ENCODE measurements around the gene SLC34A3. TPM values are rescaled to one million over a fixed set of nuclear protein-coding genes. Genes with fewer than 3 reads are reported as not detected.

SLC34A3 gene
- total and polyA plus RNA-seq, 9 donors, result 0.15 to 0.46 TPM; not detected in 7

DNA sequence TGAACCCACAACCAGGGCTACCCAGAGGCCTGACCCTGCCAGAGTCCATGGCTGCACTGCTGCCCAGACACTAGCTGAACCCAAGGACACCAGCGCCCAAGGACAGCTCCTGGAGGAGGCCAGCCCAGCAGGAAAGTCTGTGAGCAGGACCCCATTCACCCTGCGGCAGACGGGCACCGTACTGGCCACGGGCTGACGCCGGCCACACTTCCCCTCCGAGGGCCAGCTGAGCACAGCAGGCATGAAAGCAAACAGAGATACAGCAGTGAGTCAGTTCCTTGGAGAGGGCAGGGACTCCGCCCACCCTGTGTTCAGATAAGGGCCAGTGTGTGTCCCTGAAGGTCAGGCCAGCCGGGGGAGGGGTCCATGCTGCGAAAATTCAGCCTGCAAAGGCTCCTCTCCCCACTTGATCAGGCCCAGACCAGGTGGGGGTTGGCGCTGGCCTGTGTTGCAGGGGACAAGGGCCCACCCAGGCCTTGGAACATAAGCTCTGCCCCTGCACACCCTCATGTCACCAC lies 11.9 kb upstream of the SLC34A3 start:
- H3K4me3 ChIP-seq, result no peak overlapping the region
- peaks cover 11% of the 10 kb centered on the region for H3K4me1 ChIP-seq (ENCODE audit: insufficient read depth)
- TF ChIP-seq, protein P1, sequence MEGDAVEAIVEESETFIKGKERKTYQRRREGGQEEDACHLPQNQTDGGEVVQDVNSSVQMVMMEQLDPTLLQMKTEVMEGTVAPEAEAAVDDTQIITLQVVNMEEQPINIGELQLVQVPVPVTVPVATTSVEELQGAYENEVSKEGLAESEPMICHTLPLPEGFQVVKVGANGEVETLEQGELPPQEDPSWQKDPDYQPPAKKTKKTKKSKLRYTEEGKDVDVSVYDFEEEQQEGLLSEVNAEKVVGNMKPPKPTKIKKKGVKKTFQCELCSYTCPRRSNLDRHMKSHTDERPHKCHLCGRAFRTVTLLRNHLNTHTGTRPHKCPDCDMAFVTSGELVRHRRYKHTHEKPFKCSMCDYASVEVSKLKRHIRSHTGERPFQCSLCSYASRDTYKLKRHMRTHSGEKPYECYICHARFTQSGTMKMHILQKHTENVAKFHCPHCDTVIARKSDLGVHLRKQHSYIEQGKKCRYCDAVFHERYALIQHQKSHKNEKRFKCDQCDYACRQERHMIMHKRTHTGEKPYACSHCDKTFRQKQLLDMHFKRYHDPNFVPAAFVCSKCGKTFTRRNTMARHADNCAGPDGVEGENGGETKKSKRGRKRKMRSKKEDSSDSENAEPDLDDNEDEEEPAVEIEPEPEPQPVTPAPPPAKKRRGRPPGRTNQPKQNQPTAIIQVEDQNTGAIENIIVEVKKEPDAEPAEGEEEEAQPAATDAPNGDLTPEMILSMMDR (IDR thresholded peaks at IDR 0.05), result no peak
- TF ChIP-seq POLR2A (IDR thresholded peaks at IDR 0.05) (no peak), EP300 (IDR thresholded peaks at IDR 0.05) (no peak)
- H3K9me3 ChIP-seq, result no peaks in the 10 kb centered on the region
- DNase-seq, result no peak
- intact Hi-C loops (cut with DNase I), result no loop called here
- 25 to 35% (median 28%) methylated on average over 12 of the region's 12 CpGs for WGBS, 3 donors
- H3K27ac ChIP-seq, result no peak overlapping the region
- no peaks in the 10 kb centered on the region for H3K27me3 ChIP-seq
- H3K36me3 ChIP-seq, result no peaks in the 10 kb centered on the region

DNA sequence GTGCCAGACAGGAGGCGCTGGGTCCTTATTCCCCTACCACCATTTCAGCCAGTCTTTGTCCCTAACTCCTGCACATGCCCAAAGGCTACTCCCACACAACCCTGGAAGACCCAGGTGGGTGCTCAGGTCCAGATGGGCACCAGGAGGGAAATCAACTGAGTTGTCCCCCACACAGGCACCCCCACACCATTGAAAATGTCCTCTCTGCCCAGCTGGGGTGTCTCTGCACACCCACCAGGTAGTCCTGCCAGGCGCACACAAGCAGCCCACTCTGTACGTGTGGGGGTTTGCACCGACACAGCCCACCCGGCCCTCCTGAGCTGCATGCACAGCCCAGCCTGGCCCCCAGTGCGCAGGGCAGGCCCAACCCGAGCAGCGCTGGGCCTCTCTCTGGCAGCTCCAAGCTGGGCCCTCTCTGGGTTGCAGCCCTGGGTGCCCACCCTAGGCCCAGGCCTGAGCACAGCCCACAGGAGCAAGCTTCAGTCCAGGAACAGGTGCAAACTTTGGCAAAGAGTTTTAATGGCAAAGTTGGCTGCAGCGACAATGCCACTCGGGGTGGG lies 10.9 kb upstream of the SLC34A3 start:
- 81 to 89% (median 86%) methylated on average over 10 of the region's 10 CpGs for WGBS, 3 donors
- no peak for DNase-seq
- Histone ChIP-seq H3K36me3 (no peaks in the 10 kb centered on the region), H3K27ac (no peak overlapping the region), H3K27me3 (no peaks in the 10 kb centered on the region), H3K4me1 (ENCODE audit: insufficient read depth) (peaks cover 11% of the 10 kb centered on the region), H3K4me3 (no peak overlapping the region), H3K9me3 (no peaks in the 10 kb centered on the region)
- intact Hi-C loops (cut with DNase I), result loop anchor here in 1 of 4 donors (10.0 kb wide), 1 partner anchor 435 kb away; no protein-coding TSS in a partner anchor
- TF ChIP-seq POLR2A (IDR thresholded peaks at IDR 0.05) (no peak), EP300 (IDR thresholded peaks at IDR 0.05) (no peak)
- TF ChIP-seq, protein P1 (IDR thresholded peaks at IDR 0.05), result no peak

DNA sequence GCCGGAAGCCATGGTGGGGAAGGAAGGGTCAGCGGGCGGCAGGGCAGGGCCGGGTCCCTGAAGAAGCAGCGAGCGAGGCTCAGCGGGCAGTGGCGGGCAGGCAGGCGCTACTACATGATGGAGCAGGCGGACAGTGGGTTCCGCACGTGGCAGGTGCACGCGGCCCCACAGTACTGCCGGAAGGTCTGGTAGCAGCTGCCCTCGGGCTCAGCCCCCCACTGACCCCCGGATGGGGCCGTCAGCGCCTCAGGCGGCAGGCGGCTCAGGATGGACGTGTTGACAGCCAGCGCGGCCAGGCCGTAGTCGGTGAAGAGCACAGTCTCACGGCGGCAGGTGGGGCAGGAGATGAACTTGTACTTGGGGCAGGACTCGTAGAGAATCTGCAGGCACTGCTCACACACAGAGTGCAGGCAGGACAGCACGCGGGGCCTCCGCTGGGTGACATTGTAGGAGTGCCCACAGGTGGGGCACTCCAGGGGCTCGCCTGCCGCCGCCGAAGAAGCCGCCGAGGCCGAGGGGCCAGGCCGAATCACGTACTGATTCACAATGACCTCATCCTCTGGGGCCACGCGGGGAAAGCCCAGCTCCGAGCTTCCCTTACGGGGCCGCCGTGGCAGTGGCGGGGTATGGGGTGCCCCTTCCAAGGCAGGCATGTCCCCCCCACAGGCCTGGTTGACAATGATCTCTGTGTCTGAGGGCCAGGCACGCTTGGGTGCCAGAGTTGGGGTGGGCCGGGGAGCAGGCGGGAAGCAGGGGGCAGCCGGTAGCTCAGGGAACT lies 10.2 kb upstream of the SLC34A3 start:
- H3K27me3 ChIP-seq, result no peaks in the 10 kb centered on the region
- peaks cover 11% of the 10 kb centered on the region for H3K4me1 ChIP-seq (ENCODE audit: insufficient read depth)
- WGBS, 3 donors, result 84 to 91% (median 90%) methylated on average over 50 to 52 of the region's 52 CpGs
- H3K36me3 ChIP-seq, result no peaks in the 10 kb centered on the region
- TF ChIP-seq EP300 (IDR thresholded peaks at IDR 0.05) (no peak), POLR2A (IDR thresholded peaks at IDR 0.05) (no peak)
- TF ChIP-seq, protein P1 (IDR thresholded peaks at IDR 0.05), result no peak
- H3K9me3 ChIP-seq, result no peaks in the 10 kb centered on the region
- H3K4me3 ChIP-seq, result no peak overlapping the region
- no peak overlapping the region for H3K27ac ChIP-seq
- intact Hi-C loops (cut with DNase I), result loop anchor here in 1 of 4 donors (10.0 kb wide), 1 partner anchor 436 kb away; no protein-coding TSS in a partner anchor
- DNase-seq, result no peak

DNA sequence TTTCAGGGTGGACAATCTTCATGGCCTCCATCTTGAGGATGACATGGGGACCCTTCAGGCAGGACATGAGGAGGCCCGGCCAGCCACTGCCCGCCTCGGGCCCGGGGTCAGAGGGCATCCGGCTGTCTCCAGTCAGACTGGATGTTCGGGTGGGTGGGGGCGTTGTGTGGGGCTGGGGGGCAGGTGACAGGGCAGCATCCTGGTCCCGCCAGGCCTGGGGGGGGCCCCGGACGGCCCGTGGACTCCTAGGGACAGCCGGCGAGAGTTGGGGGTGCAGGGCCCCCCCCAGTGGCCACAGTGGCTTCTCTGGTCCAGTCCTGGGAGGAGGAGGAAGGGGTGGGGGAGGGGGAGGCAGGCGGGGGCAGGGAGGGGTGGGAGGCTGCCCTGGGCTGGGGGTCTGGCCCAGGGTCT lies 9.6 kb upstream of the SLC34A3 start:
- no peaks in the 10 kb centered on the region for H3K9me3 ChIP-seq
- TF ChIP-seq POLR2A (IDR thresholded peaks at IDR 0.05) (no peak), EP300 (IDR thresholded peaks at IDR 0.05) (no peak)
- TF ChIP-seq, protein P1 (IDR thresholded peaks at IDR 0.05), result no peak
- 56 to 80% (median 67%) methylated on average over 3 to 14 of the region's 14 CpGs for WGBS, 3 donors
- peaks cover 11% of the 10 kb centered on the region for H3K4me1 ChIP-seq (ENCODE audit: insufficient read depth)
- intact Hi-C loops (cut with DNase I), result loop anchor here in 1 of 4 donors (10.0 kb wide), 1 partner anchor 436 kb away; no protein-coding TSS in a partner anchor
- no peaks in the 10 kb centered on the region for H3K27me3 ChIP-seq
- no peak overlapping the region for H3K27ac ChIP-seq
- no peak overlapping the region for H3K4me3 ChIP-seq
- DNase-seq, result no peak
- H3K36me3 ChIP-seq, result no peaks in the 10 kb centered on the region

All from ovary (tissue), 9 donors.